ENCODE data around the gene FUT6.

The FUT6 gene

DNA sequence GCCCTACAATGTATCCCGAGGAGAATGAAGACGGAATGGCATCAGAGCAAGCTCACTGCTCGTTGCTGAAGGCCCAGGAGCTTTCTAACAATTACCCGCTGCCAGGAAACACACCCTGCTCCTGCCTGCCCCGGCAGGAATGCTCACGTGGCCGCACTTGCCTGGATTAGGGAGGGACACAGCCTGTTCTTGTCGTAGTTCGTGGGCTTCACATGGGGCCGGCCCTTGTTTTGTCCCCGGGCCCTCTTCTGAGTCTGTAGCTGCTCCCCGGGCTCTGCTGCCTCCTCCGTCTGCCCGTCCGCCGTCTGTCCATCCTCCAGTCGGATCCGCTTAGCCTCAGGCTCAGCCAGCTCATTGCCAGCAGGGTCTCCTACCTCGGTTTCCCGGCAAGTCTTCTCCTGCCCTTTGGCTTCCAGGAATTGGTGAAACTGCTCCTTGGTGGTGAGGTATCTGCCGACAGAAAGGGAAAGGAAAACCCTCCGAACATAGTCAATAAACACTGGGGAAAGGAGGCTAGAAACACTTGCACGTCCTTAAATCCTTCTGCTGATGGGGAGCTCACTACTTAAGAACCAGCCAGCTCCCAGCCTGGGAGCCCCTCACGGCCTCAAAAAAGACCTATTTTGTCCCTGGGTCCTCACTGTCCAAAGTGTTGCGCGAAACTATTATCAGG lies 49.5 kb downstream of the FUT6 start:
- H3K9ac ChIP-seq (ENCODE audit: low read length): peak overlapping the region; percentile 61
- H3K27ac ChIP-seq (ENCODE audit: low read length): 0 out of 2 replicates have a peak overlapping the region, but pooled peaks have one; percentile 8
- no peaks in the 10 kb centered on the region for H3K27me3 ChIP-seq (ENCODE audit: low read depth, low read length)
- peaks cover 41% of the 10 kb centered on the region for H3K36me3 ChIP-seq (replicated peaks; ENCODE audit: low read depth, low read length)
- H2AFZ ChIP-seq (ENCODE audit: low read depth, low read length): no peak overlapping the region
- no peaks in the 10 kb centered on the region for H3K9me3 ChIP-seq (ENCODE audit: insufficient read depth, low read length)
- TF ChIP-seq CTCF (IDR thresholded peaks at IDR 0.05; ENCODE audit: low read depth, low read length) (no peak), EZH2phosphoT487 (IDR thresholded peaks at IDR 0.05; ENCODE audit: low read depth) (no peak)
- peak overlapping the region; percentile 75 for H3K4me2 ChIP-seq (ENCODE audit: low read length)
- peaks cover 9% of the 10 kb centered on the region for H3K4me1 ChIP-seq (ENCODE audit: low read length)
- peak overlapping the region; percentile 77 for H3K4me3 ChIP-seq (ENCODE audit: low read length)
- 0 out of 2 replicates have a peak, but pooled peaks cover 3% of the 10 kb centered on the region for H4K20me1 ChIP-seq (ENCODE audit: insufficient read depth, low read length)
- peaks cover 16% of the 10 kb centered on the region for H3K79me2 ChIP-seq (ENCODE audit: low read length)

DNA sequence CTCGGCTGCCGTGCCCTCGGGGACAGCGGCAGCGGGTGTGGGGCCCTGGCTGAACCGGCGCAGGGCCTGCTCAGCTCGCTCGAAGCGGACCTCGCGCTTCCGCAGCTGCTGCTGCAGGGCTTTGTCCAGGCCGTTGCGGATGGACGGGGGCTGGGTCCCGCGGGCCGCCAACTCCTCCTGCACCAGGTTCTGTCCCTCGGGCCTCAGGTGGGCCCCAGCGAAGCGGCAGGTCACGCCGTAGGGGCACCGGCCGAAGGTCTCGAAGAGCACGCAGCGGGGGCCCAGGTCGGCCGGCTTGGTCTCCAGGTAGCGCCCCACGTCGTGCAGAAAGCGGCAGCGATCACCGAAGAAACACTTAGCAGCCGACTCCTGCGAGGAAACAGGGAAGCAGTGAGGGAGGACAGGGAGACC lies 50.1 kb downstream of the FUT6 start:
- Histone ChIP-seq H3K9me3 (ENCODE audit: insufficient read depth, low read length) (no peaks in the 10 kb centered on the region), H3K4me3 (ENCODE audit: low read length) (no peak overlapping the region), H4K20me1 (ENCODE audit: insufficient read depth, low read length) (0 out of 2 replicates have a peak, but pooled peaks cover 3% of the 10 kb centered on the region), H2AFZ (ENCODE audit: low read depth, low read length) (no peak overlapping the region), H3K79me2 (ENCODE audit: low read length) (peaks cover 16% of the 10 kb centered on the region), H3K4me1 (ENCODE audit: low read length) (peaks cover 9% of the 10 kb centered on the region), H3K27me3 (ENCODE audit: low read depth, low read length) (no peaks in the 10 kb centered on the region), H3K4me2 (ENCODE audit: low read length) (no peak overlapping the region), H3K36me3 (replicated peaks; ENCODE audit: low read depth, low read length) (peaks cover 41% of the 10 kb centered on the region), H3K27ac (ENCODE audit: low read length) (no peak overlapping the region), H3K9ac (ENCODE audit: low read length) (no peak overlapping the region)
- no peak for TF ChIP-seq CTCF (IDR thresholded peaks at IDR 0.05; ENCODE audit: low read depth, low read length)
- no peak for TF ChIP-seq EZH2phosphoT487 (IDR thresholded peaks at IDR 0.05; ENCODE audit: low read depth)

- Histone ChIP-seq H3K4me3 (ENCODE audit: low read length) (no peak overlapping the region), H3K27me3 (ENCODE audit: low read depth, low read length) (no peaks in the 10 kb centered on the region), H3K9ac (ENCODE audit: low read length) (no peak overlapping the region), H3K9me3 (ENCODE audit: insufficient read depth, low read length) (no peaks in the 10 kb centered on the region), H2AFZ (ENCODE audit: low read depth, low read length) (no peak overlapping the region), H3K79me2 (ENCODE audit: low read length) (peaks cover 16% of the 10 kb centered on the region), H3K27ac (ENCODE audit: low read length) (no peak overlapping the region), H3K4me2 (ENCODE audit: low read length) (no peak overlapping the region), H3K4me1 (ENCODE audit: low read length) (peaks cover 9% of the 10 kb centered on the region), H3K36me3 (replicated peaks; ENCODE audit: low read depth, low read length) (peaks cover 41% of the 10 kb centered on the region), H4K20me1 (ENCODE audit: insufficient read depth, low read length) (0 out of 2 replicates have a peak, but pooled peaks cover 3% of the 10 kb centered on the region)
- TF ChIP-seq CTCF (IDR thresholded peaks at IDR 0.05; ENCODE audit: low read depth, low read length): no peak
- TF ChIP-seq EZH2phosphoT487 (IDR thresholded peaks at IDR 0.05; ENCODE audit: low read depth): no peak
These were observed 51.1 kb downstream of the FUT6 start for GRCh38 chr19:5788422-5788821.

DNA sequence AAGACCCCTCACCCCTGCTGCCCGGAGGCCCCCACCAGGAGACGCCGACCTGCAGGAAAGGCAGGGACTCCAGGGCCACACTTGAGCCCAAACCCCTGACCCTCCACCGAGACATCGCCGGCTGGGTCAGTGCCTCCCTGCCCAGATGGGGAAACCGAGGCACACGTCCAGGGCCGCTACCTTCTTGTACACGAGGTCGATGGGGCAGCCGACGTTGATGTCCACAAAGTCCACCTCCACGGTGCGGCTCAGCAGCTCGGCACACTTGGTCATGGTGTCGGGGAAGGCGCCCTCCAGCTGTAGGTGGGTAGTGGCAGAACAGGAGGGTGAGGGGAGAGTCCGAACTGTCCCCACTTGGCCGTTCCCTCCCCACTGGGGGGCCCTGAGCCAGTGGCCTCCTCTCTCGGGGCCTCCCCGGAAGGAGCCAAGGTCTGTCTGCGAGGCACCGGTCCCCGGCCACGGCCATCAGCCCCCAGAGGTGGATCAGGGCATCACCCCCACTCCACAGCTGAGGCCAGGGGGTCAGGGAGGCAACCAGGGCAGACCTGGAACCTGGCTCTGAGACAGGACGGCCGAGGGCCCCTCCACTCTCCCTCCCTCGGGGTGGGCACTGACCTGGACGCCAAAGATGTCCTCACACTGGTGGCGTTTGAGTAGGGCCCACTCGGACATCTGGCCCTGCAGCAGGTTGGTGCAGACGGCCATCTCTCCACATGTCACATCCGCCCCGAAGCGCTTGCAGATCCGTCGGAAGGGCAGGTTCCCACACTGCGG lies 51.9 kb downstream of the FUT6 start:
- Histone ChIP-seq H3K36me3 (replicated peaks; ENCODE audit: low read depth, low read length) (peaks cover 47% of the 10 kb centered on the region), H3K4me2 (ENCODE audit: low read length) (no peak overlapping the region), H2AFZ (ENCODE audit: low read depth, low read length) (no peak overlapping the region), H3K4me3 (ENCODE audit: low read length) (no peak overlapping the region), H4K20me1 (ENCODE audit: insufficient read depth, low read length) (0 out of 2 replicates have a peak, but pooled peaks cover 3% of the 10 kb centered on the region), H3K79me2 (ENCODE audit: low read length) (peaks cover 16% of the 10 kb centered on the region), H3K27ac (ENCODE audit: low read length) (no peak overlapping the region), H3K9me3 (ENCODE audit: insufficient read depth, low read length) (no peaks in the 10 kb centered on the region), H3K4me1 (ENCODE audit: low read length) (peaks cover 9% of the 10 kb centered on the region), H3K9ac (ENCODE audit: low read length) (no peak overlapping the region), H3K27me3 (ENCODE audit: low read depth, low read length) (no peaks in the 10 kb centered on the region)
- TF ChIP-seq CTCF (IDR thresholded peaks at IDR 0.05; ENCODE audit: low read depth, low read length): no peak
